GM10248 (cell line): ENCODE measurements around the gene CASP10.
"Not testable (repeated sequence)": the region's sequence is repeated elsewhere in the genome, so short reads cannot be mapped to it uniquely, and the experiment has no call there.

Experiments used
- CTCF ChIA-PET: fragments of 300-600 bp; sonication (Branson Sonifier 250); formaldehyde crosslinking; extraction: SDS; loops from one replicate; lab custom pipeline; 2021; ENCODE audit warnings: antibody characterized with exemption; lab: Yijun Ruan, JAX
- POLR2A ChIA-PET: fragments of 350-650 bp; sonication (Branson Sonifier 250); formaldehyde crosslinking; extraction: SDS; loops from one replicate; lab custom pipeline; 2020; ENCODE audit warnings: antibody characterized with exemption; lab: Yijun Ruan, JAX
- DNase-seq: peaks from one replicate; pipeline ENCODE4 v3.0.0; 2012; ENCODE audit errors: extremely low spot score
- TF ChIP-seq, protein P1 (sequence below): IDR thresholded peaks from 2 replicates; pipeline ENCODE4 v1.5.1; 2012; ENCODE audit warnings: mild to moderate bottlenecking, low read depth; ENCODE audit errors: extremely low read depth, missing control alignments, control extremely low read depth

CASP10 gene, protein sequence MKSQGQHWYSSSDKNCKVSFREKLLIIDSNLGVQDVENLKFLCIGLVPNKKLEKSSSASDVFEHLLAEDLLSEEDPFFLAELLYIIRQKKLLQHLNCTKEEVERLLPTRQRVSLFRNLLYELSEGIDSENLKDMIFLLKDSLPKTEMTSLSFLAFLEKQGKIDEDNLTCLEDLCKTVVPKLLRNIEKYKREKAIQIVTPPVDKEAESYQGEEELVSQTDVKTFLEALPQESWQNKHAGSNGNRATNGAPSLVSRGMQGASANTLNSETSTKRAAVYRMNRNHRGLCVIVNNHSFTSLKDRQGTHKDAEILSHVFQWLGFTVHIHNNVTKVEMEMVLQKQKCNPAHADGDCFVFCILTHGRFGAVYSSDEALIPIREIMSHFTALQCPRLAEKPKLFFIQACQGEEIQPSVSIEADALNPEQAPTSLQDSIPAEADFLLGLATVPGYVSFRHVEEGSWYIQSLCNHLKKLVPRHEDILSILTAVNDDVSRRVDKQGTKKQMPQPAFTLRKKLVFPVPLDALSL

DNA sequence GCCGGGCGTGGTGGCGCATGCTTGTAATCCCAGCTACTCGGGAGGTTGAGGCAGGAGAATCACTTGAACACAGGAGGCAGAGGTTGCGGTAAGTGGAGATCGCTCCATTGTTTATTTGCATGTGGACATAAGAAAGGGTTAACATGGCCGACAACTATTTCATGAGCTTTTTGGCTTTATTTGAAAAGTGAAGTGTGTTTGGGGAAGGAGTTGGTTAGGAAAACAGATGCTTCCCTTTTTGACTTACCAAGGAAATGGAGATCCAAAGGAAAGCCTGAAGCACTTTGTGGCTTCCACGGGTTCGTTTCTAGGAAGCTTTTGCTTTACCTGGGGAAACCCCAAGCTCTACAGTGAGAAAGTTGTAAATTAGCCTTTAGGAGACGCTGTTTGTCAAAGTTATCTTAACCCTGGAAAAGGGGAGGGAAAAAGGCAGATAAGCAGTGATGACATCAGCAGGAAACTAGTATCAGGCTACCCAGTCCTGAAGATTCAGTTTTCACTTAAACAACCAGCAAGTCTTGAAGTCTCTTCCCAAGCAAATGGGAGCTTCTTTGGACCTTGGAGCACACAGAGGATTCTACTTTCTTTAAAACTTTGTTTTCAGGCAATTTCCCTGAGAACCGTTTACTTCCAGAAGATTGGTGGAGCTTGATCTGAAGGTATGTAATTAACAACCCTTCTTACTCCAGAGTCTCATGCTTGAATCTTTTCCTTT is at the start of gene CASP10:
Gene CASP10 (plus strand): TSS at position 492 of the 715 bp plus-strand sequence. CDS start 2,637 bp downstream, outside the sequence.
- TF ChIP-seq, protein P1, sequence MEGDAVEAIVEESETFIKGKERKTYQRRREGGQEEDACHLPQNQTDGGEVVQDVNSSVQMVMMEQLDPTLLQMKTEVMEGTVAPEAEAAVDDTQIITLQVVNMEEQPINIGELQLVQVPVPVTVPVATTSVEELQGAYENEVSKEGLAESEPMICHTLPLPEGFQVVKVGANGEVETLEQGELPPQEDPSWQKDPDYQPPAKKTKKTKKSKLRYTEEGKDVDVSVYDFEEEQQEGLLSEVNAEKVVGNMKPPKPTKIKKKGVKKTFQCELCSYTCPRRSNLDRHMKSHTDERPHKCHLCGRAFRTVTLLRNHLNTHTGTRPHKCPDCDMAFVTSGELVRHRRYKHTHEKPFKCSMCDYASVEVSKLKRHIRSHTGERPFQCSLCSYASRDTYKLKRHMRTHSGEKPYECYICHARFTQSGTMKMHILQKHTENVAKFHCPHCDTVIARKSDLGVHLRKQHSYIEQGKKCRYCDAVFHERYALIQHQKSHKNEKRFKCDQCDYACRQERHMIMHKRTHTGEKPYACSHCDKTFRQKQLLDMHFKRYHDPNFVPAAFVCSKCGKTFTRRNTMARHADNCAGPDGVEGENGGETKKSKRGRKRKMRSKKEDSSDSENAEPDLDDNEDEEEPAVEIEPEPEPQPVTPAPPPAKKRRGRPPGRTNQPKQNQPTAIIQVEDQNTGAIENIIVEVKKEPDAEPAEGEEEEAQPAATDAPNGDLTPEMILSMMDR: peak; percentile 62
- CTCF ChIA-PET: interaction anchor here (0.7 to 9.4 kb wide), 30 partner anchors 8 to 1241 kb away, joined by 3 to 166 read pairs (median 4); partner anchors contain the start of gene CFLAR
- POLR2A ChIA-PET: interaction anchor here (1.0 kb wide), 1 partner anchor 49 kb away, joined by 3 read pairs; no protein-coding TSS in a partner anchor
- DNase-seq: peak; percentile 67

DNA sequence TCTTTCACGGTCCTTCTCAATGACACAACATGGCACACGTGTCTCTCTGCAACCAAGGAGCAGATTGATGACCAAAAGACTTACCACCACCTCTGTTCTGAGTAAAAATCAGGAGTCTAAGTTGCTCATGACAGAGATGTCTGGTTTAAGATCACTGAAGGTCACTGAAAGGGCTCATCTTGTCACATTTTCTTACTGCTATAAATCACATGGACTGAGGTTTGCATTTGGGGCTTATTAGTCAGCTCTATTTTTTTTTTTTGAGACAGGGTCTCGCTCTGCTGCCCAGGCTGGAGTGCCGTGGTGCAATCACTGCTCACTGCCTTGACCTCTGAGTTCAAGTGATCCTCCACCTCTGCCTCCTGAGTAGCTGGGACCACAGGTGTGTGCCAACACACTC is 47.6 kb upstream of the CASP10 start:
- TF ChIP-seq, protein P1: no peak
- DNase-seq: no peak
- ChIA-PET CTCF (interaction anchor here (1.4 kb wide), 1 partner anchor 13 kb away, joined by 3 read pairs; no protein-coding TSS in a partner anchor), POLR2A (interaction anchor here (0.7 to 2.7 kb wide), 3 partner anchors 10 to 18 kb away, joined by 3 to 10 read pairs (median 3); no protein-coding TSS in a partner anchor)

DNA sequence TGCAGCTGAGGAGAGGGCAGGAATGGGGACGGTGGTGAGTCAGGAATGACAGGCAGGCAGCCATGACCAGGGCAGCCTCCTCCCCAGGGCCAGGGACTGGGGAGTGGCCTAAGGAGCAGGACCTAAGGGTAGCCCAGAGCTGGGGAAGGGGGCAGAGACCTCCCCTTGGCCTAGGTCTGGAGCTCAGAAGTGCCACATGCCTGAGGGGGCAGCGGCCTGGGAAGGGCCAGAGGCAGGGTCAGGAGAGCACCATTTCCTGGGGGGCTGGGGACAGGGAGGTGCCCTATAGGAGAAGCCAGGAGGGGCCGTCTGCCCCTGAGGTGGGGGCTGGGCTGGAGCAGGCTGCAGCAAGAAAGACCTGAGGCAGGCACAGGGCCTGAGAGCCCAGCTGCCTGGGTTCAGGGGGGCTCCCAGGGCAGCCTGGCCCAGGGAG is 46.0 kb upstream of the CASP10 start:
- no peak for DNase-seq
- ChIA-PET CTCF (interaction anchor here (0.8 to 1.2 kb wide), 4 partner anchors 9 to 68 kb away, joined by 3 to 4 read pairs (median 4); no protein-coding TSS in a partner anchor), POLR2A (interaction anchor here (0.5 to 2.7 kb wide), 6 partner anchors 8 to 291 kb away, joined by 3 to 10 read pairs (median 6); no protein-coding TSS in a partner anchor)
- TF ChIP-seq, protein P1: no peak

DNA sequence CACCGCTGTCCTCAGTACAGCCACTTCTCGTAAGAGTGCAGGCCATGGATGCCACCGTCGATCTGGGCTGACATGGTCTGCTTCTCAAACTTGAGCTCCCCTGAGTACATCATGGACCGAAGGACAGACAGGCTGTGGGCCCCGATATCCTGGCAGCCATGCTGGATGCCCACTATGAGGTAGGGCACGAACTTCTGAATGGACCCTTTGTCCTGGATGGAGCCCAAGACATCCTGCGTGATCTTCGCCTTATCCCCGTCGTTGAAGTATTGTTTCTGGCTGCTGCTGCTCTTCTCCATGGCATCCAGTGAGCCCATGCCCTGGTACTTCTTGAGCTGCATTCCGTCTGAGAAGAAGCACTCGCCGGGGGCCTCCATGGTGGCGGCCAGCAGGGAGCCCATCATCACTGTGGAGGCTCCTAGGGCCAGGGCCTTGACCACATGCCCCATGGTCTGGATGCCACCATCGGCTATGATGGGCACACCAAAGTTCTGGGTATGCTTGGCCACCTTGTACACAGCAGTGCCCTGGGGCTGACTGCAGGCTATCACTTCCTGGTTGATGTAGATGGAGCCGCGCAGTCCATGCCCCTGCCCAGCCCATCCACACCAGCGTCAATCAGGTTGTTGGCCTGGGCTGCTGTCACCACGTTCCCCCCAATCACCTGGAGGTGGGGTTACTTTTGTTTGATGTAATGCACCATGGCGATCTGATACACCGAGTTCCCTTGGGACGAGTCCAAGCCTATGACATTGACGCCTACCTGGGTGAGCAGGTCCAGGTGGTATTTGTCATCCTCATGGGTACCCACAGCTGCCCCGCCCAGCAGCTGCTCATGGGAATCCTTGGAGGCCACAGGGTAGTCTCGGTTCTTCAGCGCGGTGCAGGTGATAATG is 45.2 kb upstream of the CASP10 start:
- DNase-seq: no peak
- ChIA-PET POLR2A (interaction anchor here (1.1 to 2.7 kb wide), 5 partner anchors 8 to 20 kb away, joined by 3 to 10 read pairs (median 6); no protein-coding TSS in a partner anchor), CTCF (interaction anchor here (0.8 to 1.5 kb wide), 6 partner anchors 8 to 69 kb away, joined by 3 to 4 read pairs (median 4); no protein-coding TSS in a partner anchor)
- TF ChIP-seq, protein P1: no peak

DNA sequence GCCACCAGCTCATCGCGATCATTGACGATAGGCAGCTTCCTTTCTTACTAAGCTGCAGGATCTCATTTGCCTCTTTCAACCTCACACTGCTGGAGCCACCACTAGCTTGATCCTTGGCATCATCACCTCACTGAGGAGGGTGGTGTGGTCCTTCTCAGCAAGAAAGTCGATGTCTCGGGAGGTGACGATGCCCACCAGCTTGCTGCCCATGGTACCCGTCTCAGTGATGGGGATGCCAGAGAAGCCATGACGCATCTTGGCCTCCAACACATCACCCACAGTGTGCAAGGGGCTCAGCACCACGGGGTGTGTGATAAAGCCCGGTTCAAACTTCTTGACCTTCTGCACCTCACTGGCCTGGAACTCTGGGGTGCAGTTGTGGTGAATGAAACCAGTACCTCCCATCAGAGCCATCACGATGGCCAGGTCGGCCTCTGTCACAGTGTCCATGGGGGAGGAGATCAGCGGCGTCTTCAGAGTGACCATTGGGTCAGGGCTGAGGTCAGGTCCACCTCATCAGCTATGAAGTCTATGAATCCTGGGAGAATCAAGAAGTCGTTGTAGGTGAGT is 44.5 kb upstream of the CASP10 start:
- no peak for DNase-seq
- CTCF ChIA-PET: interaction anchor here (0.8 to 1.5 kb wide), 3 partner anchors 10 to 20 kb away, joined by 3 to 4 read pairs (median 4); no protein-coding TSS in a partner anchor
- TF ChIP-seq, protein P1: no peak
- POLR2A ChIA-PET: interaction anchor here (1.4 to 2.2 kb wide), 2 partner anchors 12 to 20 kb away, joined by 5 to 6 read pairs; no protein-coding TSS in a partner anchor

DNA sequence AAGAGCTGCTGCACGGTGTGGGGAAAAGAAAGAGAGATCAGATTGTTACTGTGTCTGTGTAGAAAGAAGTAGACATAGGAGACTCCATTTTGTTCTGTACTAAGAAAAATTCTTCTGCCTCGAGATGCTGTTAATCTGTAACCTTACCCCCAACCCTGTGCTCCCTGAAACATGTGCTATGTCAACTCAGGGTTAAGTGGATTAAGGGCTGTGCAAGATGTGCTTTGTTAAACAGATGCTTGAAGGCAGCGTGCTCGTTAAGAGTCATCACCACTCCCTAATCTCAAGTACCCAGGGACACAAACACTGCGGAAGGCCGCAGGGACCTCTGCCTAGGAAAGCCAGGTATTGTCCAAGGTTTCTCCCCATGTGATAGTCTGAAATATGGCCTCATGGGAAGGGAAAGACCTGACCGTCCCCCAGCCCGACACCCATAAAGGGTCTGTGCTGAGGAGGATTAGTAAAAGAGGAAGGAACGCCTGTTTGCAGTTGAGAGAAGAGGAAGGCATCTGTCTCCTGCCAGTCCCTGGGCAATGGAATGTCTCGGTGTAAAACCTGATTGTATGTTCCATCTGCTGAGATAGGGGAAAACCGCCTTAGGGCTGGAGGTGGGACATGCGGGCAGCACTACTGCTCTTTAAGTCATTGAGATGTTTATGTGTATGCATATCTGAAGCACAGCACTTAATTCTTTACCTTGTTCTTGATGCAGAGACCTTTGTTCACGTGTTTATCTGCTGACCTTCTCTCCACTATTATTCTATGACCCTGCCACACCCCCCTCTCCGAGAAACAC is 43.8 kb upstream of the CASP10 start:
- DNase-seq, POLR2A ChIA-PET: not testable (repeated sequence)
- CTCF ChIA-PET: interaction anchor here (1.5 kb wide), 1 partner anchor 19 kb away, joined by 4 read pairs; no protein-coding TSS in a partner anchor
